Endometrial microvascular endothelial cells (primary cell): ENCODE results near the gene ATF6. TPM values are rescaled to one million over a fixed set of nuclear protein-coding genes. Genes with fewer than 3 reads are reported as not detected.

Source experiments
- in situ Hi-C: cut with HindIII; loops from 2 replicates; pipeline ENCODE4 v1.10.0; 2017; ENCODE audit warnings: low sequenced_read_pairs, low pct_unique_long_range_greater_than_20kb; ENCODE audit errors: inconsistent ontology term
- total RNA-seq: library from RNA; depleted of rRNA; stranded (reverse); fragments of >200 nt; gene quantifications from one replicate; pipeline ENCODE4 v1.2.3, GENCODE V29; 2015; ENCODE audit errors: inconsistent ontology term

Gene ATF6
- total RNA-seq, 1 donor from 2014 or later, result 40.7 TPM

DNA sequence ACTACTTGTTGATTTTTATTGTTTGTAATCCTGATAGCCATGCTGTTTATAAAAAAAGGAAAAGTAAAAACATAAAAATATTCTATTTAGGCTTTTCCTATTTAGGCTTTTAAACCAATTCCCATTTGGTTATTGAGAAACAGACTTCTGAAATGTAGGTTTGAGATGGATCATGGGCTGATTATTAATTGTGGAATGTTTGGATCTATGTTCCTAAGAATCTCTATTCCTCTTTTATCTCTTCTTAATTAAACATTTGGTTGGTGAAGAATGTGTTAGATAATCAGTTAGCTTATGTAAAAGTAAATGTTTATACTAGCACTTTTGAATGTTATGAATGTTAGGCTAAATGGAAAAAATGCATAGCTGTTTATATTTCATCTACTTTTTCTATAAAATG, 97.4 kb downstream of the ATF6 start:
- in situ Hi-C loops, result no loop called here

DNA sequence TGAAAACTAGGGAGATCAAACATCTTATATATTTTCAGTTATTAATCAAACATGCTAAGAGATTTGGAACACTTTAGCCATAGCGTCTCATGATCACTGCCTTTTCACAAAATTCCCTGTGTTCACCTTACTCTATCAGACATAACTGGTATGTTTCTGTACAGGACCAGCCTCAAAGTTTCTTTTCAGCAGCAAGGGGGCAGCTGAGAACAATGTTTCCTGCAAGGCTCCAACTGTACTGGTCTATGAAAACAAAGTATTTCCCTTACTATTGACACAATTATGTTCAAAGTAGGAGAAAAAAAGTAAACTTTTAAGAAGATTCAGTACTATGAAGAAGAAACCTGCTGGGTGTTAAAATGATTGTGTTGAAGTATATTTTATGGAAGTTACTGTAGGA, 98.5 kb downstream of the ATF6 start:
- in situ Hi-C loops, result no loop called here

DNA sequence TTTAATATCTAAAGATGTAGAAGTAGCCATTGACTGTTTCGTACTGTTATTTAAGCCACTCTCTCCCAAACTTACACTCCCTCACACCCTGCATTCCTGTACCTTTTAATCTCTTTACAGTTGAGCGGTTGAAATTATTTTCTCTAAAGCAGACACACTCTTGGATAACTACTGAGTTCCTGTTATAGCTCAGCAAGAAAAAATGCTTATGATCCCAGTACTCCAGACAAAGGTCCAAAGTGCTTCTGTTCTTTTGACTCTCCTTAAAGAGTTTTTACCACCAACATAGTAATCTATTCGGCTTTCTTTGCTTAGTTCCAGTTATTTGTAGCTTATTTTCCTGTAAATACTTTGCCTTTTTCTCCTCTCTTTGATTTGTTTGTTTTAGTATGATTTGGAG, 100.1 kb downstream of the ATF6 start:
- in situ Hi-C loops, result no loop called here

DNA sequence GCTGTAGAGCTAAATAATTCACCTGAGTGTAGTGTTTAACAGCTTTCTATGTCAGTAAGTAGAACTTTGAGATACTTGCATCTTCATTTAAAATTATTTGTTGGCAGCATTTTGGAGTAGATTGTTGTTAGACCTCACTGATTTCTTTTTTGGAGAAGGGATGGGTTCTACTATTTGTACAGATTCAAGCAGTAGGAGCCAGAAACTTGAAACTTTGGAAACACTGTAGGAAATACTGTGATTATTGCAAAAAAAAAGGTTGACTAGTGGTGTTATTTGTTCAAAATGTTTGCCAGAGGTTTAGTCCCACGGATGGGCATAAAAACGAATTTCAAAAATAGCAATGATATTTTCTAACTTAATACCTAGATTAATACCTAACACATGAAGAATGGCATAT, 102.7 kb downstream of the ATF6 start:
- in situ Hi-C loops, result no loop called here

DNA sequence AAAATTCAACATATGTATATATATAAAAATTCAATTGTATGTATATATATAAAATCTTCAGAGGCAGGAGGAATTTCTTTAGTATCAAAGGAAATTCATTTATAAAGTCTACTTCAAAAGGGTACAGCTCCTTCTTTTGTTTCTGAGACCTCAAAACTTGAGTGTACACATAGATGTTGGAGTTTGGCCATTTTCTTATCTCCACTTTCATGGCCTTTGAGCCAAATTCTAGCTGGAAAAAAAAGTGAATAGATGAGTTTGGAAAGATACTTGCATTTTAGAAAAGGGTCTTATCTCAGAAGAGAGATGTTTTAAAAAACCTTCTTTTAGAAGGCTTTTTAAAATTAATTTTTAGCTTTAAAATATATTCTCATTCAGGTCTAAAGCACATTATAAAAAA, 103.2 kb downstream of the ATF6 start:
- in situ Hi-C loops, result no loop called here

DNA sequence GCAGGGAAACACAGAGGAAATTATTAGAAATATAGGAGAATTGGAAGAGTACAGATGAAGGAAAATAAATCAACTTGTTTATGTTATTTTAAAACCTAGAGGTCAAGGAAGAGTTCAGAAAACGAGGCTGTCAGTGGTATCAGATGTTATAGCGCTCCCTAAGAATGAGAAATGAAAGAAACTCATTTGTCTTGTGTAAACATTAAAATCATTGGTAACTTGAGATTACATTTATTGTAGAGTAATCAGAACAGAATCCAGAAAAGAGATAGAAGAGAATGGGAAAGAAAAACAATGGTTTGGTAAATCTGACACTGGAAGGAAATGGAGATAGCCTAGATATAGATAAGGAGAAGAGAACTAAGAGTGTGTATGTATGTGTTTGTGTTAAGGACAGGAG, 106.4 kb downstream of the ATF6 start:
- in situ Hi-C loops, result no loop called here

DNA sequence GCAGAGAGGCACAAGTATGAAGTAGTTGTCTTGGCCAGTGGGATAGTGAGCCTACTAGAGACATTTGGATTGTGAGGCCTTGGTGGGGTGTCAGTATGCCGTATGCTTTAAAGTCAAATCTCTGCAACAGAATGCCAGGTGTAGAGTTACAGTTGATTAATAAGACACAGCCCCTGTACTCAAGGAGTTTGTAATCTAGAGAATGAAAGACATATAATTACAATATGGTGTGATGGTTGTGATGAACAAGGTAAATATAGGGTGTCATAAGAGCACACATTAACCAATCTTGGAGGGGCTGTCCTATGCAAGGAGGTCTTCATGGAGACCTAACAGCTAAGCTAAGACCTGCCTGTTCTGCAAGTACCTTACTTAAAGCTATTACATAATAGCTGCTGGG, 113.1 kb downstream of the ATF6 start:
- in situ Hi-C loops, result no loop called here

DNA sequence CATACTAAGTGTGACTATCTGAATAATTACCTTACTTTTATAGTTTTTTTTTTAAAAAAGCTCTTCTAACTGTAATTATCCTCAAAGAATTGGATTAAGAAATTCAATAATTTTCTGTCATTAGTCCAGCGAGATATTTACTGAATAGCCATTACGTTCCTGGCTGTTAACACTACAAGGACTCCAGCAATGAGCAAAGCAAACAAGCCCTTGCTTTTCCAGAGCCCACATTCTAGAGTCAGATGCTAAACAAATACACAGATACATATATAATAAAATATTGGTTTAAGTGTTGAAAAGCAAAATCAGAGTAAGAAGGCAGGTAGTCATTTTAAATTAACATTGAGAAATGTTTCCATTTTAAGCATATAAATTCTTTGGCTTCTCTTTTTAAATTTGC, 118.4 kb downstream of the ATF6 start:
- in situ Hi-C loops, result no loop called here

DNA sequence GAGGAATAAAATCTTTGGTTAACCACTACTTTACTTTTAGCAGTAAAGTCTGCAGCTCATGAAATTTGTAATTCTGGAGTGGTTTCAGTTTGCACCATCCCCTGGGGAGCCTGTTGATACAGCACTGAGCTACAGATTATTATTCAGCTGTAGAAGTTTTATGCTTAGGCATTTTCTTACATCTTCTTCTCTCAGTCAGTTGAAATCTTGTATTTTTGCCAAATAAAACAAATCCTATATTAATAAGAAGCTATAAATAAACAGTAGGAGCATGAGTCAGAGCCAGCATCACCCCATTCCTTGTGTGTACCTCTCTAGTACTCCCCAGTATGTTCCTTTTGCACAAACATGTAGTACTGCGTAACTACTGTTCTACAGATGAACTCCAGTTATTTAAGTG, 118.9 kb downstream of the ATF6 start:
- in situ Hi-C loops, result no loop called here

DNA sequence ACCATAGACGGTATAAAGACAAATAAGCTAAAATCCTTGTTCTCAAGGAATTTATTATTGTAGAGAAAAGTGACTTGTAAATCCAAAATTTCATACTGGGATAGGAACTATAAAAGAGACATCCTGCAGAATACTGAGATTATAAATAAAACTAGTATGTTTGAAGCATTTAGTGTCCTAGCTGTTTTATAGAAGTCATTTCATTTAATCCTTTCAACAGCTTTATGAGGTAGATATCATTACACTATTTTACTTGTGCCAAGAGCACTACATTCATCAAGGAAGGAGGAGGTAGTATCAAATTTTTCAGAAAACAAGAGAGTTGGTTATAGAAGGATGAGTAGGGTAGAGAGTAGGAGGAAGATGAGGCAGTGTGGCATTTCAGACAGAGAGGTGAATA, 119.6 kb downstream of the ATF6 start:
- in situ Hi-C loops, result no loop called here

DNA sequence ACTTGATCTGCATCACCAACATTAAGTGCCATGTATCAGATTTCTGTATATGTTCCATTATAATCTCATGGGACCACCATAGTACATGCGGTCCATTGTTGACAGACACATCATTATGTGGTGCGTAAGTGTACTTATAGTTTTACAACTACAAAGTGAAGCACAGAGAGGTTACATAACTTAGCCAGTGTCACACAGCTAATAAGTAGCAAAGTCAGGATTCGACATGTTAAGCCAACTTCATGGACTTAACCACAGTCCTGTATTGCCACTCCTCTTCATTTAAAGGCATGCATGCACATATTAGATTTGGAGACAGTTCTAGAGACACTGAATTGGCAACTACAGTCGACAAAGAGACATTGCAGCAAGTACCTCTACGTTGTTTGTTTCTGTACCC, 120.5 kb downstream of the ATF6 start:
- in situ Hi-C loops, result no loop called here

DNA sequence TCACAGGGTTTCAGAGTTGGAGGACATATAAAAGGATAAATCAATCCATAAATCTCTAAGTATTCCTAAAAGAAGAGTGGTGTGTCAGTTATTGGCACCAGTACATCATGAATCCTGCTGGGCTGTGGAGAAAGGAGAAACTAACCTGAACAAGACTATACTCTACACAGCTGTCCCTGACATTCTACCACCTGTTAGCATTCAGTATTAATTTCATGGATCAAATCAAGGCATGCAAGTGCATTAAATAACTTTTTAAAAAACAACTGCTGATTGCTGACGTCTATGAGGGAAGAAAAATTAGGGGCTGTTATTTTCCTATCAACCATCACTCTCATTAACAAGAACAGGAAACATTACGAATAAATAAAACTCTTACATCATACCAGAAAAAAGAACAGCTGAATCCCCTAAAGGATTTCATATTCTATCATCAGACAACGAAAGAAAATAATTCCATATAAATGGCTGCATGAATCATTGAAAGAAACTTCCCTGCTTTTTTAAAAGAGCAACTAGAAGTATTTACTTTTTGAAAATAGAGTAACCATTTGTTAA, 121.7 kb downstream of the ATF6 start:
- in situ Hi-C loops, result no loop called here

DNA sequence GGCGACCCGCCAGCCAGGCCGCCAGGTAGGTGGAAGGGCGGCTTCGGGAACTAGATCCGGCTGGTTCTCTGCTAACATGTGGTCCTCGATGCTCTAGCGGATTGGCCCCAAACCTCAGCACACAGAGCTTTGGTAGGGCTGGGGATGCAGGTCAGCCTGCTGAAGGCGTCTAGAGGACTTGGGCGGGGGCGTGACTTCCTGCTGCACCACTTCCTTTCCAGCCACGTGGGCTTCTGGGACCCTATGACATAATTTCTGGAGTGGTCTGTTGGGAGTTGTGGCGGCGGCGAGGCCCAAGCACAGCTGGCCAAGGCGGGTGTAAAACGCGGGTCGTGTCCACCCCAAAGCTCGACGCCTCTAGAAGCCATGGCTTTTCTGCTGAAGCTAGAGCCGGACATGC, 124.5 kb downstream of the ATF6 start:
- in situ Hi-C loops, result no loop called here

DNA sequence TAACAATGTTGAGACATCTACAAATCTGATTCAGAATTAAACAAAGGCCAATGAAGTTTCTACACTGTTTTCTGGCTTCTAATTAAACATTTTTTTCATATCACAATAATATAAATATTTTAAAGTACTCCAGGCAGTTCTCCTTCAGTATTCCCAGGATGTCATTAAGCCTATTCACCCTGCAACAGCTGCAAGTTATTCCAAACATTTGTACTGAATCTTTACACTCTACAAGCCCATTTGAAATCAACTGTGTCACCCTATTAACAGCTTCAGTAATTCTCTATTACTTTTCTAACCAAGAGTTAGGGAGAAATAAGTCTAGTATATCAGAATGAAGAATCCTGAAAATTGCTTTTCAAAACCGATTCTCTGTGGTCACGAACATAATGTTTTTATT, 133.0 kb downstream of the ATF6 start:
- in situ Hi-C loops, result no loop called here

DNA sequence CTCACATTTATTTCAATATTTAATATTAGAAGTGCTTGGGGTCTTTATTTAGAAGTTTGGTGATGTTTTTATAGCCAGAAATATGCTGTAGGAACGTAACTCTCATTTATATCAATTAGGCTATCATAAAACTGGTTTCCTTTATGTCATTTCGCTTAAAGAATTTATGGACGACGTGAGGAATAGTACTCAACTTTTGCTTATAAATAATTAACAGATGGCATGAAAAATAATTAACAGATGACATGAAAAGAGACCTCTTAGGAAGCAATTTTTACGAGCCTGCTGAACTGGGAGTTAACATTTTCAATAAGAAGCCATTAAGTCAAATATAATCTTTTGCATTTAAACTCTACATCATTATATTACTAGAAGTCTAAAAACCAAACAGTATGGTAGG, 134.0 kb downstream of the ATF6 start:
- in situ Hi-C loops, result no loop called here

DNA sequence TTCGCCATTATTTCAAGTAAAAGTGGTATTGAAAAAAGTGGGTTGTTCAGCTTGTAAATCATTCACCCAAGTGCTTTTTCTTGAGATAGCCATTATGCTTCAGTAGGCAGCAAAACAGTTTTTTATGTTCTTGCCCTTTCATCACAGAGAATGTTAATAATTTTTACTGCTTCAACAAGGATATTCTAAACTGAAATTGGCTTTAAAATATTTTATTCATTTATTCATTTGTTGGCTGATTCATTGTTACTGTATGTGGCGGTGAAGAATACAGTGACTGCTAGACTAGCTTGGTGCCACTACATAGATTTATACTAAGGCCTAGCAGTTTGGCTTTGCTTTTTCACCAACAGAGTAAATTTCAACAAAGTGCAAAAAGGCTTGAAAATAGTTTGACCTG, 136.1 kb downstream of the ATF6 start:
- in situ Hi-C loops, result no loop called here

DNA sequence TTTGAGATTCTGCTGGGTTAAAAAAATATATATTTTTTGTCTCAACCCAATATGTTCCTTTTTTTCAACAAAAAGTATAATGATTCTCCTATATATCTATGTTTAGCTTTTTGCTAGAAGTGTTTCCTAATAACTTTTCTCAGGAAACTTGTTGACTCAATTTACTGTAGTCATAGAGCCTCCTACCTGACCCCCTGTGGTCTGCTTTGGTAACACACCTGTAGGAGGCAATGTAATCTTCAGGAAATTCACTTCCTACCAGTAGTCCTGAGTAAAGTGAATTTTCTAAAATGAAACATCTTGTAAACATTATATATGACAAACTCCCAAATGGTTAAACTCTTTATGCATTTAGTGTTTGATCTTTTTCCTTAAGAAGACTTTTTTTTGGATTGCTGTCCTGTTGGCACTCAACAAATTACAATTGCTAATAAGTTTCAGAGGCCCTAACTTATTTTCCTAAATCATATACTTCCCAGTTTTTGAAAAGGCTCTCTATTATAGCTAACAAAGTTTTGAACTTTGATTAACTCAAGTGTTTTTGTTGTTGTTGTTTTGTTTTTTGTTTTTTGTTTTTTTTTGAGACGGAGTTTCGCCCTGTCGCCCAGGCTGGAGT, 139.3 kb downstream of the ATF6 start:
- in situ Hi-C loops, result no loop called here

DNA sequence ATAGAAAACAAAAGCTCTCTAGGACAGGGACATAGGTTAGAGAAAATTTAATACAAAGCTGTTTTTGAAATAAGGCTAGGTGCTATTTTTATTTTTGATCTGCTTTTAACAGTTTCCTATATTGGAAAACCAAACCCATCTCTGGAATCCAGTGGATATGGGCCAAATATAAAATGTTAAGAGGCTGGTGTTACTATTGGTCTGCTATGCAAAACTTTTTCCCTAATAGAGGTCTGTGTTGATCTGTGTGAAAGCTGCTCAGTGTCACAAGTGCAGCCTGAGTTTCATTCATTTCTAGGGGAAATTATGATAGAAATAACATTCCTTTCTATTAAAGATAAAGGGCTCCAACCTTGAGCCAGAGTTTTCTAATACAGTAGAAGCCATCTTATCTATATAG, 141.1 kb downstream of the ATF6 start:
- in situ Hi-C loops, result no loop called here

DNA sequence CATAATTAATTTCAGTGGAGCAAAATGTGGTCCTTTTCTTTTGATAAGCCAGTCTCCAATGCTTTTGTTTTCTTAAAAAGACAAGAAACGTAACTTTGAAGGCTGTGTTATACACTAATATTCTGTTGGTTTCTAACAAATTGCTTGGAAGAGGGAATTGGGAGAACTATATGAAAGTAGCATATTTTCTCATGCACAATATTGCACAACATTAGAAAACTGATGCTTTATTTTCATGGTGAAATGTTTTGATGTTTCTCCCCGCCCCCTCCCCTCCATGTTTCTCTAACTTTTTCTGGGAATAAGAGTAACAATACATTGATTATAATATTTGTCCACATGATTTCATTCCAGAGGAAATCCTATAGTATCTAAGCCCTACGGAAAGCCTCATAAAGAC, 142.1 kb downstream of the ATF6 start:
- in situ Hi-C loops, result no loop called here

DNA sequence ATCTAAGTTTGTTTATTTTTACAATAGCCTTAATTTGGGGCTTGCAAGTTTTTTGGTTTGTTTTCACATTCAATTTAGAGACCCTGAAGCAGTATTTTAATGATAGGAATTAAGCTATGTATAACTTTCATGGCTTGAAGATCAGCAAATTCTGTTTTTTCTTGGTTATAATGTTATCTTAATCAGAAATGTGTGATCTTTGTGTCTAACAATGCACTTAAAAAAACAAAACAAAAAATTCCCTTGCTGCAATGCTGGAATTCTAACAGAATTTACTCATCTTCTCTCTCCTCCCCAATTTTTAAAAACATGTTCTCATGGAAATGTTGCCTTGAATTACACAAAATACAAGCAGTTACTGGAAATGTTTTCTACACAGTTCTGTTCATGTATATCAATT, 144.5 kb downstream of the ATF6 start:
- in situ Hi-C loops, result no loop called here

DNA sequence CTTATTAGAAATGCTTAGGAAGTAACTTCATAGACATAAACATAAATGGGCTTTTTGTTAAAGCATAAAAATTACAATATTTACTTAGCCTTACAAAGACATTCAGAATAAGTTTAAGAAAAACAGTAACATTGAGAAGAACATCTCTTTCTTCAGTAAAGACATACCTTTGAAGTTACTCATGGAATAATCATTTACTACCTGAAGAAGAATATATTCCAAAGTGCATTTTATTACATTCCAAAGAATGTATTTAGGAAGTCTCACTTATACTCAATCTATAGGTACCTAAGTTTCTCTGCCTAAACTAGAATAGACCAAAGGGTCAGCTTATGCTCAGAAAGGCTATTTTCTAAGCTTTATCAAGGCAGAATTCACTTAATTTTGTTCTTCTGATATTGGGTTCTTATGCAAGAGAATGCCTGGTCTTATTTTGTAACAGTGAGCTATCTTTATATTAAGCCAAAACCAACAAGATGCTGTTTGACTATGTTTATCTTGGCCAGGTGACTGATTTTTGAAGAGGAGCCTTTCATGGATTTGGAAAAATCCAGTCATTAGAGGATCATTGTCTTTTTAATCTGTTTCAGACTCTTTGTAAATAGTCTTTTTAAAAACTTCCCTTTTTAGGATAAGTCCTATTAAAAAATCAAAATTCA, 147.5 kb downstream of the ATF6 start:
- in situ Hi-C loops, result no loop called here
